Lung microvascular endothelial cell (primary cell): ENCODE results near the gene GRAP2. TPM values are rescaled to one million over a fixed set of nuclear protein-coding genes. Genes with fewer than 3 reads are reported as not detected.

Source experiments
- DNase-seq, 2 donors: peaks; one replicate each; pipeline versions ENCODE4 v3.0.0 to v3.0.0-alpha.2; 2010; ENCODE audit warnings: low read depth in 2 of 2
- total RNA-seq: library from RNA; depleted of rRNA; stranded (reverse); fragments of >200 nt; gene quantifications from 2 replicates; pipeline ENCODE4 v1.2.1, GENCODE V29; 2014

Gene GRAP2
- total RNA-seq, 1 donor from 2014 or later, result not detected

DNA sequence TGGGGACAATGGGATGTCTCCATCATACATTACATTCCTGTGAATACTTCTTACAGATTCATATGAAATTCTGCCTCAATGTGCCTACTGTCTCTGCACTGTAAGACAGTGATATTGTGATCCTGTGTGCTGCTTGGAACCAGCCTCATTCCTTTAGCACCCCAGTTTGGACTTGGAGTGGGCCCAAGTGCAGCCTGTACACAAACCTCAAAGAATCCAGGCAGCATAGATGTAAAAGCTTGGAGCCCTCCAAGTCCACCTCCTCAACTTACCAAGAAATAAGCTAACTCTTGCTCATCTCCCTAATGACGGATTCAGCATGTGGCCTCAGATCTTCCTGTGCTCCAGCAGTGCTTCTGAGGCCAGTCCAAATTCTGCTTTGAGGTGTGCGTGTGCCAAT is 24.4 kb downstream of the GRAP2 start:
- DNase-seq, result no peak

DNA sequence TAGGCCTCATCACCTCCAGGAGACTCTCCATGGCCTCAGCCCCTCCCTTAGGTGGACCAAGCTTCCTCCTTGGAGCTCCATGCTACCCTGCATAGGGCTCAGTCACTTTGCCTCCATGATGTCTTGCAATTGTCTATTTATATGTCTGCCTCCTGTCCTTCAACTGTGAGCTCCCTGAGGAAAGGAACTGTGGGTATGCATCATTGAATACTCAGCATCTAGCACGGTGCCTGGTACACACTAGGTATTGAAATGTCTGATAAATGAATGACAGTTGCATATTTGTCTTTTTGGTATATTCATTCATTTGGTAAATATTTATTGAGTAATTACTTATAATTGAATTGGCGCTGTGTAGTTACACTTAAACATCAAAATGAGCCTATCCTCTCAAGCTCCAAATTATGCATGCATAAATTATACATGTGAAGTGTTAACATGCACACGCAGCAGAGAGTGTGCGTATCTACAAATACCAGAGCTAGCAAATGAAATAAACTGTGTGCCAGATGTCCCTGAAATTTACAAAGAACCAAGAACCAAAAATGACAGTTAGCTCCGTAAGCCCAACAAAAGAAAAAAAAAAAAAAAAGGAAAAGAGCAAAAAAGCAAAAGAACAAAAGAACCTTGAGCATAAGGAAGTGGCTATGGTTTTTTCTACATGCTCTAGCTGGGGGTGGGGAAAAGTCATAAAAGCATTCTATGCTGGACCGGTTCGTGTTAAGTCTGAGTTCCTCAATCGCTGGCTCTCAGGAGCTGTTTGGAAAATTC is 25.2 kb downstream of the GRAP2 start:
- no peak for DNase-seq

DNA sequence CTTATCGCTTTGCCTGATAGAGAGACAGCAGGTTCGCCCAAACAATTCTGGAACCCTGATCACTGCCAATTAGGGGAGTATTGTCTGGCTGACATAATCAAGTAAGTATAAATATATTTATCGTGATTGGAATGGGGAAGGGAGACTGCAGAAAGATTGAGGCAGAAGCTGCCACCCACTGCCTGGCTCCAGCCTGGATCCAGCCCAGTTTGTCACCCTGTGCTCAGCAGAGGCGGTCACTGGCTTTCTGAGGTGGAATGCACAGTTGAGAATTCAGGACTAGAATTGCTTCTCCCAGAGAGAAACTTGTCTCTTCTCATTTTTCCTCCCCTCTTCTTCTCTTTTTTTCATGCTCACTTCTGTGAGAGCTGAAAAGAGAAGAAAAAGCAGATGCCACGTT is 25.9 kb downstream of the GRAP2 start:
- DNase-seq, result no peak

DNA sequence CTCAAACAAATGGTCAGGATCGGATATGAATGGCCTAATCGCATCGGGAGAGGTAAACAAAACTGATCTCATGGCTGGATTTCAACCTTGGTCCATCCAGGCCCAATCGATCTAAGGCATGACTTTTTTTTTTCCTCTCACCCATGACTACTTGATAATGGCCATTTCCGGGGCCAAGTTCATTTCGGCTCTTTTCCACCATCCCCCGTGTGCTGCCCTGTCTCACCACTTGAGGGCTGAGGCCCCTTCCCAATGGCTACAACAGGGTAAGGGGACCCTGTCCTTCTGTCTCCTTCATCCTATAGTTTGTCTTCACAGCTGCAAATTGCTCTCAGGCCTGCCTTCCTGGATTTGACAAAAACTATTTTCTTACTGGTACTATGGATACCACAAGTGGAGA is 26.7 kb downstream of the GRAP2 start:
- no peak for DNase-seq

DNA sequence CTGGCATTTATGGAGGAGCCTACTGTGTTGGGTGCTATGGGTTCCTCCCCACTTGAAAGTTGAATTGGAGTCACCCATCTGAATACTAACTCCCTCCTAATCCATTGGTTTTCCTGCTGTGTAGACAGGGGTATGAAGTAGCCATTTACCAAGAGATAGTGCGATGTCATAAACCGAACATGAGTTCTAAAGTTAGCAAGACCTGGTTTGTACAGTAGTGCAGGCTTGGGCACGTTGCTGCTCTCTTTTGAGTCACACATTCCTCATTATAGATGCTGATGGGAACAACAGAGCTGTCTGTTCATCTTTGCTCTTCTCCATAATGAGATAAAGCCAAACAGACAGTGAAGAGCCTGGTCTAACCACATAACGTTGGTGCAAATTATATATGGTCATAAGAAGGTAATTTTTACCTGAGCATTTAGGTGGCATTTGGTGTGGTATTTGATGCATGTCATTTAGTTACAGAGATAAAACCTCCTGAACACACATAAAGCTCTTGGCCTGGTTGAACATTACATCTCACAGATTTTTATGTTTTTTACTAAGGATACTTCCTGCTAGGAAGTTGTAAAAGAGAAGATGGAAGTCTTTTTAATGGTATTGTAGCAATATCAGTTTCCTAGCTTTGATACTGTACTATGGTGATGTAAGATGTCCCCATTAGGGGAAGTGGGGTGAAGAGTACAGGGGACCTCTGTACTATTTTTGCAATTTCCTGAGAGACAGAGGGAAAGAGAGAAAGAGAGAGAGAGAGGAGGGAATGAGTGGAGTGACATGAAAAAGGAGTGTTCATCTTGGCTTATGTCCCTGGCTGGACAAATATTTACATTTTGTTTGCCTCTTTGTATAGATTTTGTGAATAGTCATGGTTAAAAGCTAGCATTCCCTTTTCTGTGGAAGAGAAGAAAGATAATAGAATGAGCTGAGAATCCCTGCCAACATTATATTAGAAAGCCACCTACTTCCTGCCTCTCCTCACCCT is 27.9 kb downstream of the GRAP2 start:
- no peak for DNase-seq

DNA sequence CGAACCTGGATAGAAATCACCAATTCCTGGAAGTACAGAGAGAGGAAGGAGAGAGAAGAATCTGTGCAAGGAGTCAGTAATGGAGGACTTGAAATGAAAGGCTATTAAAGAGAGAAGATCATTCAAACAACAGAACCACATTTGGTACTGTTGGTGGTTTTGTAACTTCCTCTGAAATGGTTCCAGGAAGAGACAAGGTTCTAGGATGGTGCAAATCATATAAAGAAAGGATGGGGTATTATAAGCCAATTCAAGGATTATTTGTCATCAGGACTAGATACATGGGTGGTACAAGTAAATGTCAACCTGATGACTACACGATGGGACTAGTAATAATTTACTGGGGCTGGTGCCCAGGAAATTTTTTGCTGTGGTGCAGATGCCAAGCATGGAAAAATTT is 30.4 kb downstream of the GRAP2 start:
- no peak for DNase-seq

DNA sequence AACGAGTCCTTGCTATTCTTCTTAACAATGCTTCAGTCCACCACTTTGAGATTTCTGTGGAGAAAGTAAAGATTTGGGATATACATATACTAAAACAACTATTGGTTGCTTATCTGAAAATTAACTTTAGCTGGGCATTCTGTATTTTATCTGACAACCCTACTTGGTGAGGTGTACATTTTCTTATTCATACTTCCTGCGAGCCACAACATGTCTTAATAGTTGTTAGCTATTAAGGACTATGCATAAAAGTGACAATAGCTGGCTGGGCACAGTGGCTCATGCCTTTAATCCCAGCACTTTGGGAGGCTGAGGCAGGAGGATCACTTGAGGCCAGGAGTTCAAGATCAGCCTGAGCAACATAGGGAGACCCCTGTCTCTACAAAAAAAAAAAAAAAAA is 31.3 kb downstream of the GRAP2 start:
- no peak for DNase-seq

DNA sequence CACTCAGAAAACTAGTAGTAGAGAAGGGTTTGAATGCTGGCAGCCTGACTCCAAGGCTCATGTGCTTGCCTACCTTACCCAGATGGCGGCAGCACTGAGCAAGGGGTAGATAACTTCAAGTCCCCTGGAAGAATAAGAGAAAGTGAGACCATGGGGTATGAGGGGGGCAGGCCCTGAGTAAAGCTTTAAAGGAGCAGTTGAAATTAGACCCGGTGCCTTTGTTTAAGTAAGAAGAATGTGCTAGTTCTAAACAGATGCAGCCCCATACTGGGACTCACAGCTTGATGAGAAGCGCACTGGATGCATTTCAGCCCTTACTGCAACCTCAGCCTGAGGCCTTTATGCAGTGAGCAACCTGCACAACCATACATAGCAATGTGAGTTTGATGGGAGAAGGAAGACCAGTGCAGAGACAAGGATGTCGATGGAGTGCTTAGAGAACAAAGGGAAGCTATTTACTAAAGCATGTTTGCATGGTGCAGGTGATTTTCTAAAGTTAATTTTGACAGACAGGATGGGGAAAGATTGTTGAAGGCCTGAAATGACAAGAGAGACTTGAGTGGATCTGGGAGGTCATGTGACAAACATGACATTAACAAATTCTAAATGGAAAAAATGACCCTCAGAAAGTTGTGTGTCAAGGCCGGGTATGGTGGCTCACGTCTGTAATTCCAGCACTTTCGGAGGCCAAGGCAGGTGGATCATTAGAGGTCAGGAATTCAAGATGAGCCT is 32.2 kb downstream of the GRAP2 start:
- peak; percentile 28 to 33 for DNase-seq

DNA sequence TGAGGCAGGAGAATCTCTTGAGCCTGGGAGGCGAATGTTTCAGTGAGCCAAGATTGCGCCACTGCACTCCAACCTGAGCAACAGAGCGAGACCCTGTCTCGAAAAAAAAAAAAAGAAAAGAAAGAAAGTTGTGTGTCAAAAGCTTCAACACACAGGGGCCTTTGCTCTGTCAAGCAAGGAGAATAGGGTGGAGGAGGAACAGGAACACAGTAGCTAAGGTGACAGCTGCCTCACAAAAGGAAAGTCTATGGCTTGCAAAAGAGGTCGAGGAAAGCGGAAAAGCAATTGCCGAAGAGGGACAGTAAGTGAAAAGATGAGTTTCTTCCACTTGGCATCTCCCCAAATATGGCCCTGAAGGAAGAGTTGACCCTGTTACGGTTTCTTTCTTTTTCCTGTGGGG is 32.9 kb downstream of the GRAP2 start:
- no peak for DNase-seq

DNA sequence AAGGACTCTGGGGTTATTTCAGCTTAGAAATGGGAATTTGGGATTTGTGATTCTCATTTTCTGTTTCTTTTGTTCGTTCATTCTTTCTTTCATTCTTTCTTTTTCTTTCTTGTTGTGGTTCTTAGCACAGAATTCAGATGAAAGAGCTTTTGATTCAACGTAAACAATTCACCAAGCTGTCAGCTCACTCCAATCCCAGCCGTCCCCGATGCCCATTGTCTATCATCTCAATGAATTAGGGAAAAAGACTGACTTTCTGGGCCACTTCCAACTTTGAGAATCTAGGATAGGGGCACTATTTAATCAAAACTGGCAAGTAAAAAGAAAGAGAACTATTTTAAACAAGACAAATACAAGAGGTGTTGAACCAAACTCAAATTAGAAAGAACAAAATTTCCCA is 34.2 kb downstream of the GRAP2 start:
- DNase-seq, result no peak

DNA sequence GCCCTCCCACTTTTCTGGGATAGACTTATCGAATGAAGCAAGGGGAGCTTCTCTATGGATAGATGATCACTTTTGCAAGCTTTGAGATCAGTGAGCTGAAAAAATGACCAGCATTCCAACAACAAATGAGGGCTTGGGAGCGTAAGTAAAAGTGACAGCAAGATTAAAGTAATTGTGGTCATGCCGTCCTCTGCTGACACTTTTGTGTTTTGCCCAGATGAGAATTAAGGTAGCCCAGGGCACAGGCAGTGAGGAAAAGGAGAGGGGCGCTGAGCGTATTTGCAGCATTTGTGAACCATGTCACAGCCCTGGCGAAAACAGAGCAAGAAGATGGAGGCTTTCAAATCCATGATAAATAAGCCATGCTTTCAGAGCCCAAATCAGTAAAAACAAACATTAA is 34.7 kb downstream of the GRAP2 start:
- no peak for DNase-seq

DNA sequence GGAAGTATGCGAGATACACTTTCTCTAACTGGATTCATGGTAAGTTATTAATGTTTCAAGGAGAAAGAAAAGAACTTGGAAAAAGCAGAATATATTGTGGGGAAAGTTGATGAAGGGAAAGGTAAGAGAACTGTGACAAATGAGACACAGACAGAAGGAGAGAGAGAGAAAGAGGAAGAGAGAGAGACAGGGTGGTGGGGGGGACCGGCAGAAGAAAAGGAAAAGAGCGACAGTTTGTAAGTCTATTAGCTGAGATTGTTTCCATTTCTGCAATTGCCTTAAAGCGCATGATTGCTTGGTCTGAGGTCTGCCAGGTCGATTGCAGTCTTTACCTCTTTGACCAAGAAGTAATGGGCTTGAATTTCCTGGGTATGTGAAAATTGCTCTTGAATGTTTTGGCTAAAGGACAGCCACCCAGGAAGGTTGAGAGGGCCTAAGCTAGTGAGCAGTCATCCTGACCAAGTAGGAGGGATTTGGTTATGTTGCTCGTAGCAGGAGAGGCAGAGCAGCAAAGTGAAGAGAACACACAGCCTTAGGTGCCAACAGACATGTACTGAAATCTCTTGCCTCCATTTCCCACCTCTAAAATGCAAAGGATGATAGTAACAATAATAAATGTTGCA is 35.8 kb downstream of the GRAP2 start:
- no peak for DNase-seq

DNA sequence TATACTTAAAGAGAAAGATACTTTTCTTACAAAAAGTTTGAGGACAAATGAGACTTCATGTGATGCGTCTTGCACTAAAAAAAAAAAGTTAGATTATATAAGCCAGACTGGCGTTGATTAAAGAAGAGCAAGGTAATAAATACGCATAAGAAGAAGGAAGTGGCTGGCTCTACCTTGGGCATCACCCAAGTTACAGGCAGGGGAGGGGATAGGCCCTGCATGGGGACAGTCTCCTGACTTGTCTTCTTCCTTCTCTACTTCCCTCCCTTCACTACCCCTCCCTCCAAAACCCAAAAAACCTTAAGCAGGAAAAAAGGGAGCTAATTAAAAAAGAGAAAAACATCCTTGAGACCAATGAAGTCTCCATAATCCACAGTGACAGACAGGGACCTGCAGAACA is 37.0 kb downstream of the GRAP2 start:
- no peak for DNase-seq

DNA sequence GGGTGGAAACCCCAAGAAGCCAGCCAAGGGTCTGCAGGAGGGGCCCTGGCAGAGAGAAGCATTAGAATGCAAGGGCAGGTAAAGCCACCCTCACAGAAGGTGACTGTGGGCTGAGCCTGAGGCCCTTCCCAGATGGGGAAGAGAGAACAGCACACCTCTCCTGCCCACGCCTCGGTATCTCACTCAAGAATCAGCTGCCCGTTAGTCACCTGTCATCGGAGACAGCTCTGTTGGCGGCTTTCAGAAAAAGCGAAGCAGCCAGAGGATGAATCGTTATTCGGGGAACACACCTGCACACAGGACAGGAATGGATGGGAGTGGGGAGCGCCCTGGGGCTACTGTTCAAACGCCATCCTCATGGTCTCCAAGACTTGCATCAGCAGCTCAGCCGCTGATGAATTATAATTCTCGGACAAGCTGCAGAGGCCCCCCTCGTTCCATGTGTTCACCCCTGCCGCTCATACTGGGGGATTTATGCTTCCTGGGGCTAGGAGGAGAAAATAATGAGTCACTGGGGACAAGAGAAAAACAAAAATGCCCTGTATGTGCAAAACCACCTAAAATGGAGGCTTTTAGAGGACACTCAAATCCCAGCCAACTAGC is 37.7 kb downstream of the GRAP2 start:
- DNase-seq, result no peak

DNA sequence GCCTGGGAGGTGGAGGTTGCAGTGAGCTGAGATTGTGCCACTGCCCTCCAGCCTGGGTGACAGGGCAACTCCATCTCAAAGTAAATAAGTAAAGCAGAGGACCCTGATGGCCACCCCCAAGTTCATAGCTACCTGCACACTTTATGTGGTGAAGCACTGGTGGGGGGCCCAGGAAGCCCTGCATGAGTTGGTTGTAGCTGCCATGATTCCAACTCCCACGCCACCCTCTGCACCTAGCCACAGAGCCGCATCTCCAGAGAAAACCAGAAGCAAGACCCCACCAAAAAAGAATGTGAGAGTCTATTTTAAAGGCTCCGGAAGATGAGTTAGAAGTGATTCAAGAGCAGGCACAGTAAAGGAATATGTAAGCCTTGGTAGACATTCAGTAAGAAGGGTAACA is 38.9 kb downstream of the GRAP2 start:
- no peak for DNase-seq

DNA sequence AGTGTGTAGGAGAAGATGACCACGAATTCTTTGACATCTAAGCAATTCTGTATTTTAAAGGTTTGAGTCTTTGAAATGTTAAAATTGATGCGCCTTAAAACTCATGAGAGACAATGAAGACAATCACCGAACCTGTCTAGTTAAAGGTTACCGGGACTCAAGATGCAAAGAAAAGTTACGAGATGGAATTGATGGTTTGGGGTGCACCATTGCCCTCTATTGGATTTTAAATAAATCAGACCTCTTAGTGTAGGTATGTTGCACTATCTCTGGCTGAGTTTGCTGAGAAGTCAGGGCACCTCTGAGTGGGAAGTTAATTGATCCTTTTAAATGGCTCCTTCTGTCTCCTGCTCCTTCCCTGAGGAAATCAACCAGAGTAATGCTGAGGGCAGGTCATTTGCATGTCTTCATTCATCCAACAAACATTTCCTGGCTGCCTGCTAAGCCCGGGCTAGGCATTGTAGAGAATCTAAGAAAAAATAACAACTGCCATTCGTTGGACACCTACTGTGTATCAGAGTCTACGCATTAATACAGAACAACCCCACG is 39.9 kb downstream of the GRAP2 start:
- DNase-seq, result no peak

DNA sequence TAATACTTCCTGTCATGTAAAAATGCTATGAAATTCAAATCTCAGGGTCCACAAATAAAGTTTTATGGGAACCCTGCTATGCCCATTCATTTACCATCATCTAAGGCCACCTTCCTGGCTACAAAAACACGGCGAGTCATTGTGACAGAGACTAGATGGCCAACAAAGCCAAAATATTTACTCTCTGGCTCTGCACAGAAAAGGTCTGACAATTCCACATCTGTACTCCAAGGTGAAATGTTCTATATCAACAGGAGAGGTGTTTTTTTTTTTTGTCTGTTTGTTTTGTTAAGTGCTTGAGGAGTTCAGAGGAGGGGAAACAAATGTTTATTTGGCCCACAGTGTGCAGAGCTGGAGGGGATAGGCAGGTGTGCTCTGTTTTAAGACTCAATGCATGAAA is 40.7 kb downstream of the GRAP2 start:
- DNase-seq, result no peak

DNA sequence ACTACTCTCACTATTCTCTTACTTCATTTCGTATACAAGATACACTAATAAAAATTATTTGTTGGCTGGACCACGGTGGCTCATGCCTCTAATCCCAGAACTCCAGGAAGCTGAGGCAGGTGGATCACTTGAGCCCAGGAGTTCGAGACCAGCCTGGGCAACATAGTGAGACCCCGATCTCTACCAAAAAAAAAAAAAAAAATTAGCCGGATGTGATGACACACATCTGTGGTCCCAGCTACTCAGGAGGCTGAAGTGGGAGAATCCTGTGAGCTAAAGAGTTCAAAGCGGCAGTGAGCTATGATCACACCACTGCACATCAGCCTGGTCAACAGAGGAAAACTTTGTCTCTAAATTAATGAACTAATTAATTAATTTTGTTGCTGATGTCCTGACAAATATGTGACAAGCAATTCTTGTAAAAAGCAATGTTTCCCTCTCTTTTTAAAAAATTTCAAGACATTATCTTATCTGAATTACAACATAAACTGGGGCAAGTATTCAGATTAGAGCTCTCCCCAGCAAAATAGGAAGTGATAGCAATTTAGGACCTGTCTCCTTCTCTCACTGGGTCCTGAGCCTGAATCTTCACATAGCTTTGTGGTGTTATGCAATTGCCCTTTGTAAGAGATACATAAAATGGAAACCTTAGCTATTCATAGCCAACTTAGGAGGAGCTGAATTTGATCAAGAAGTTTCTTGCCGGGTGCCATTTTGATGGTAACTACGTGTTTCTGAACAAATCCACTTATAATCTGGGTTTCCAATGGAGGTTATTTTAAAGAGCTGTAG is 41.8 kb downstream of the GRAP2 start:
- no peak for DNase-seq

DNA sequence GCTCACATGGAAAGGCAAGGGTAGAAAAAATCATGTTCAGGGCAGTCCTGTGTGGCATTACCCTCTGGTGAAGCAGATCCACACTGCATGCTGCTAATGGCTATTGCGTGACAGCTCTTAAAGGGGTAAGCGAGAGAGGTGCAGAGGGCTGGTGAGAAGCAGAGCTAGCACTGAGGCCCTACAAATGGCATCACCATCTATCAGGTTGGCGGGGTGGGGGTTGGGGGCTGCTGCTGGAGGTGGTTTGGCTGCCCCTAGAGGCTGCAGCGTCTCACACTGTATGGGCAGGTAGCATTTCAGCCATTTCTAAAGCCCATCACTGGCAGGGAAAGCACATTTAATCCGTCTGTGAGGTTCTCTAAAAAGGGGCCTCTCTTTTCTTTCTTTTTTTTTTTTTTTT is 42.5 kb downstream of the GRAP2 start:
- DNase-seq, result no peak
